Loucy (cell line): ENCODE data around the gene RRP1.

Experiments
- EZH2phosphoT487 ChIP-seq: fragments of 200-600 bp; IDR thresholded peaks from 2 replicates; pipeline ENCODE4 v1.6.1; 2018; ENCODE audit warnings: antibody characterized with exemption, mild to moderate bottlenecking, moderate library complexity, borderline replicate concordance
- TF ChIP-seq, protein P1 (sequence below): fragments of 200-600 bp; sonication (generic); conservative IDR thresholded peaks from 2 replicates; pipeline ENCODE4 v1.5.1; 2014; ENCODE audit warnings: mild to moderate bottlenecking, antibody characterized with exemption, low read length

DNA sequence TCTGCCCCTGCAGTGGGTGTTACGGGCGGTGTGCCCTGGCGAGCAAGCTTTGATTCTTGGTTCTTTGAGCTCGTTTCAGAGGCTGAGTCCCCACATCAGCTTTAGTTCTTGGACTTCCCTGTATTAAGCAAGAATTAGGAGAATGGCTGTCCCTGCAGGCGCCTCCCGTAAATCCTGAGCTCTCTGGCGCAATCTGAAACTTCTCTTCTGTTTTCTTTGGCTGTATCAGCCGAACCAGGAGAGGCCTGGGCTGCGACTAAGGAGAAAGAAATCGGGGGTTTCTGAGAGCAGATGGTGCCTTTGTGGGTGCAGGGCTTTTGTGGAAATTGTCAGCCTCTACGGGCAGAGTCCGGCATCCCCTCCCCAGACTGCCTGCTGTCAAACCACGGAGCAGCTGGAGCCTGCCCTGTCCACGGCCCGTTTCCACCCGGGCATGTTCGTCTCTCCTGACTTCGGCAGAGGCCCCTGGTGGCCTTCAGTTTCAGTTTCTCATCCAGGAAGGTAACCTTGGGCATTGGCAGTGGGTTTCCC, 31.2 kb upstream of the RRP1 start:
- TF ChIP-seq, protein P1, sequence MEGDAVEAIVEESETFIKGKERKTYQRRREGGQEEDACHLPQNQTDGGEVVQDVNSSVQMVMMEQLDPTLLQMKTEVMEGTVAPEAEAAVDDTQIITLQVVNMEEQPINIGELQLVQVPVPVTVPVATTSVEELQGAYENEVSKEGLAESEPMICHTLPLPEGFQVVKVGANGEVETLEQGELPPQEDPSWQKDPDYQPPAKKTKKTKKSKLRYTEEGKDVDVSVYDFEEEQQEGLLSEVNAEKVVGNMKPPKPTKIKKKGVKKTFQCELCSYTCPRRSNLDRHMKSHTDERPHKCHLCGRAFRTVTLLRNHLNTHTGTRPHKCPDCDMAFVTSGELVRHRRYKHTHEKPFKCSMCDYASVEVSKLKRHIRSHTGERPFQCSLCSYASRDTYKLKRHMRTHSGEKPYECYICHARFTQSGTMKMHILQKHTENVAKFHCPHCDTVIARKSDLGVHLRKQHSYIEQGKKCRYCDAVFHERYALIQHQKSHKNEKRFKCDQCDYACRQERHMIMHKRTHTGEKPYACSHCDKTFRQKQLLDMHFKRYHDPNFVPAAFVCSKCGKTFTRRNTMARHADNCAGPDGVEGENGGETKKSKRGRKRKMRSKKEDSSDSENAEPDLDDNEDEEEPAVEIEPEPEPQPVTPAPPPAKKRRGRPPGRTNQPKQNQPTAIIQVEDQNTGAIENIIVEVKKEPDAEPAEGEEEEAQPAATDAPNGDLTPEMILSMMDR = no peak
- TF ChIP-seq EZH2phosphoT487 = no peak
